8988T (cell line): ENCODE measurements around the gene TUBA8.
"Not testable (repeated sequence)": the region's sequence is repeated elsewhere in the genome, so short reads cannot be mapped to it uniquely, and the experiment has no call there.

Experiments used
- DNase-seq: peaks from one replicate; pipeline ENCODE4 v3.0.0; 2011

TUBA8 gene

DNA sequence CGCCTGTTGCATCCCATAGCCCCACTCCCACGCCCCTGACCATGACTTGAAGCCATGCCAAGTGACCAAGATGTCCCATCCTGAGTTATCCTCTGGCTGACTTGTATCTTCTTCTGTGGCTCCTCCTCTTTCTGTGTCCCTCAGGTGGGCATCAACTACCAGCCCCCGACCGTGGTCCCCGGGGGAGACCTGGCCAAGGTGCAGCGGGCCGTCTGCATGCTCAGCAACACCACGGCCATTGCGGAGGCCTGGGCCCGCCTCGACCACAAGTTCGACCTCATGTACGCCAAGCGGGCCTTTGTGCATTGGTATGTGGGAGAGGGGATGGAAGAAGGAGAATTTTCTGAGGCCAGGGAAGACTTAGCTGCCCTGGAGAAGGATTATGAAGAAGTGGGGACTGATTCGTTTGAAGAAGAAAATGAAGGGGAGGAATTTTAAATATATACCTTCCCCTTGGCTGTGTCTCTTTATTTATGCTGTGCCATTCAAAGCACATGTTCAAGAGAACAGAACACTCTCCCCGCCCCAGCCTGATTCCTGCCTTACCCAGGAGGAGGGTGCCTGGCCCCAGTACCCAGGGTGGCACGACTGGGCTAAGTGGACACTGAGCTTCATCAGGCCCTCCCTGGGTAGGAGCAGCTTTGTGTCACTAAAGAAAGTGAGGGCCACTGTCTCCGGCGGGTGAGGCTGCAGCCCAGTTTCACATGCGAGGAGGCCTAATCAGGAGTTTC lies 20.3 kb downstream of the TUBA8 start:
- no peak for DNase-seq

DNA sequence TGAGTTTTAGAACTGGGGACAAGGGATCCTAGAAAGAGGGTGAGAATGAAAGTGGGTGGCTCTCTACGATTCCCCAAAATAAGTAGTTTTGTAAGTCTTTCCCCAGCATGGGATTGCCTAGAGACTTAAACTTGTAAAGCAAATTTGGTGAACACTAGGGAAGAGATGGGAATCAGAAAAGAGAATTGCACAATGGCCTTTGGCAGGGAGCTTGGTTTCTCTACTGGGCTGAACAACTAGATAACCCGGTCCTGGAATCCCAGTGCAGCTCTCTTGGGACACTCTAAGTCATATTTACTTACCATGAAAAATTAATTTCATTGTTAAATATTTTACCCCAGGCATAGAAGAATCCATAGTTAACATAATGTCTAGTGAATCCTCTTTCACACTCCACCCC lies 22.8 kb downstream of the TUBA8 start:
- DNase-seq: no peak

DNA sequence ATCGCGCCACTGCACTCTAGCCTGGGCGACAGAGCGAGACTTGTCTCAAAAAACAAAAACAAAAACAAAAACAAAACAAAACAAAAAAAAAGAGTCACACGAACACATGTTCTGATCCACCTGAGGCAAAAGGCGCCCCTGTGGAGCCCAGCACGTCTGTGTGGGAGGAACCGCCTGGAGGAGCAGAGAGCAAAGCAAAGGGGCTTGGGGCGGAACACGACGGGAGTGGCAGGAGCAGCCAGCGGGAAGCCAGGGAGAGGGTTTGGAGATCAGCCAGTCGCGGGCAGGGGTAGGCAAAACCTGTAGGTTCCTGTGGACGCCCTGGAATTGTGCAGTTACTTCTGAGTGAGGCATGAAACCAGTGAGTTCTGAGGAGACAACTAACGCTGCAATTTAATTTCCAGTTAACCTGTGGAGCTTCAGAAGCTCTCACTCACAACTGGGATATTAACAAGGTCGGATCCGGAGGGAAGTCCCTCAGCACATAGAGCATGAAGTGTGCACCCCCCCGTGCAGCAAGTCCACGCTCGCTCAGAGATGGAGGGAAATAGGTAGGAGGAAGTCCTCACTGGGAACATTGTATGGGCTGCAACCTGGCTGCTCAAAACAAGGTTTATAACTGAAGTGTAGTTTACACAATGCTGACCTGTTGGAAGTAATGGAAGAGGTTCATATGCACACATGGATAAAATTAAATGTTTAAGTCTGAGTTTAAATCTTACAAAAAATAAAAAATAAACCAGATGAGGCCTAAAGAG lies 26.1 kb downstream of the TUBA8 start:
- DNase-seq: no peak

DNA sequence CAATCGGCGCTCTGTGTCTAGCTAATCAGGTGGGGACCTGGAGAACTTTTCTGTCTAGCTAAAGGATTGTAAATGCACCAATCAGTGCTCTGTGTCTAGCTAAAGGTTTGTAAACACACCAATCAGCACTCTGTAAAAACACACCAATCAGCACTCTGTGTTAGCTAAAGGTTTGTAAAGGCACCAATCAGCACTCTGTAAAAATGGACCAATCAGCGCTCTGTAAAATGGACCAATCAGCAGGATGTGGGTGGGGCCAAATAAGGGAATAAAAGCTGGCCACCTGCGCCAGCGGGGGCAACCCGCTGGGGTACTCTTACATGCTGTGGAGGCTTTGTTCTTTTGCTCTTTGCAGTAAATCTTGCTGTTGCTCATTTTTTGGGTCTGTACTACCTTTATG lies 30.4 kb downstream of the TUBA8 start:
- DNase-seq: not testable (repeated sequence)

DNA sequence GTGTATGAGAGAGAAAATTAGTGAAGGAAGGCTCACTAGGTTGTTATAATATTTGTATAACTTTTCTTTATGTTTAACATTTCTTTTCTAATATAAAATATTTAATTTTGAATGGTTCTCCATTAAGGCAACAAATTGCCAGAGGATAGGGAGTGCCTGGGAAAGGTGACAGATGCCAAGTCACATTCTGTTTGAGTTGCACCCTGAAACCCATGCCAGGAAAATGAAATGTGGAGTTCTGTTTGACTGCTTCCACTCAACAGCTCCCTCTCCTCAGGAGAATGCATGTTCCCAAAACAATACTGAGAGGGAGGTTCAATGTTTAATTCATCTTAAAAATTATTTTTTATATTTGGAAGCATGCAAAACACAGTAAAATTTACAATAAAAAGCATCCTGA lies 33.5 kb downstream of the TUBA8 start:
- no peak for DNase-seq

DNA sequence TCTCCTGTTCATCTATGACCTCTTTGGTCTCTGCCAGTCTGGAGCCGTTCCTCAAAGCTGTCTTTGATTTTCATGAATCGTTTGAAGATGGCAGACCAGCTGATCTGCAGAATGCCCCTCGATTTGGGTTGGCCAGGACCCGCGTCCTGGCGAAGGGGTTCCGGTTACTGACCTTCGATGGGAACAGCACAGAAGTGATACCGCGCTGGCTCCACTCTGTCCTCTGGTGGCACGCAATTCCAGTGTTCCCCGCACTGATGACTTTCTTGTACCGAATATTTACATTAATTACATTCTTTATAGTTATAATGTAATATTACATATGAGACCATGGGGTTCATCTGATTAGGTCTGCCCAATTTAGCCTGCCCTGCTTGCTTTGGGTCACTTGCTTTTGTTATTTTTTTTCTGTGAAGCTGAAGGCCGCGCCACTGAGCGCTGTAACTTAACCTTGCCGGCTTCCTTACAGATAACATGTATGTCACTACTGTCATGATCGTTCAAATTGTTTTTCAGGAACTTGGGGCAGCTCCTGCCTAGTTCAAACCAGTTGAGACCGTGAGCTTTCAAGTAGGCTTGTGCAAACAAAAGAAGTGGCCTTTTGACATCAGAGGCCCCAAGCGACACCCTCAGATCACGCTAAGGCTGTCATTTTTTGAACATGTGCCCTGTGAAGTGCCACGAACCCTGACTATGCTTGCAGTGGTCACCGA lies 35.2 kb downstream of the TUBA8 start:
- DNase-seq: no peak

DNA sequence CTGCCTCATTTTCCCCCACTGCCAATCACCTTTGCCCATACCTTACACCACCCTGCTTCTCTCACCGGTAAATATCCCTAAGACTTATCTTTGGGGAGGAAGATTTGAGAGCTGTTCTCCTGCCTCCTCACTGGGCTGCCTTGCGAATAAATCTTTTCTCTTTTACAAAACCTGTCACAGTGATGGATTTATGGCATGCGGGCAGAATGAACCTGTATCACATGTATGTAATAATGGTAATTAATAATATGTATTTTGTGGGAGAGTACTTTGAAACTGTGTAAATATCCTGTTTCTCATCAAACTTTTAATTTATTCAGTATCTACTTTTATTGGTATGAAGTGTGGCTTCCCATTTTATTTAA lies 35.8 kb downstream of the TUBA8 start:
- no peak for DNase-seq

DNA sequence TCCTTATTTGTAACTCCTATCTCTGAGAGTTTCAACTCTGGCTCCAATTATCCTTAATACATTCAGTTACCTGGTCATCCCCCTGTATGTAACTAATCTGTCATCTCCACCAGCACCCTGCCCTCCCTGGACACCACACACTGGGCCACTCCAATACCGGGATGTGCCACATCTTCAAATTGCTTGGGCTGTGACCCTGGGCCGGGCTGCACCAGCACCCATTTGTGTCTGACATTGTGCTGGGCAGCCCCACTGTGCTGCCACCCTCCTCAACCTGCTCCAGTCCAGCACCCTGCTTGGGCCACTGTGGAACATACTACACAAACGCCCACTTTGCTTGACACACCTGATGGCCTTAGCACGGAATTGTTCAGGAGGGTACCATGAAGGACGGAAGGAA lies 37.2 kb downstream of the TUBA8 start:
- DNase-seq: no peak

DNA sequence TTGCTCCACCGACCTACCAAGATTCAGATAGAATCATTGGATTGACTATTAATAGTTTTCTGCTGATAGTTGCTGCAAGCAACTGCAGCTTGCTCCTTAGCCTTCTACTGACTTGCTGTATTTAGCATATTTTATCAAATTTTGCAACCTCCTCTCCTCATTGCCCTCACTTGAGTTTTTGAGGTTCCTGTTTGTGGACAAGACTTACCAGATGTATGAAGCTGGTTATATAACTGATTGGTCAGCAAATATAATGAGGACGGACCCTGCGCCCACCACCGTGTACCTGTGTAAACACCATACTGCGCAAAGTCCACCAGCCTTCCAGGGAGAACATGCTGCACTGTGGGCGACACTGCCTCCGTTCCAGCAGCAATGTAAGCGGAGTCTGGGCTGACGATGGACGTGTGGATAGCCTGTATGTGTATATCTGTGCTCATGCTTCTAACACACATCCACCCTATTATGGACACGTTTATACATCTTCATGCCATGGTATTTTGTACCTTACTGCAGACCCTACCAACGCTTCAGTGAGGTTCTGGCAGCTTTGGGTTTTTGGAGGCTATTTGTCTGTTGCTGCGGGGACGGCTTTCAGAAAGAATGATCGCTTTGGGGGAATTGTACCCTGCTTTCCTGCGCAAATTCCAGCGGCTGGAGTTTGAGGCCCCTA lies 37.8 kb downstream of the TUBA8 start:
- DNase-seq: no peak

DNA sequence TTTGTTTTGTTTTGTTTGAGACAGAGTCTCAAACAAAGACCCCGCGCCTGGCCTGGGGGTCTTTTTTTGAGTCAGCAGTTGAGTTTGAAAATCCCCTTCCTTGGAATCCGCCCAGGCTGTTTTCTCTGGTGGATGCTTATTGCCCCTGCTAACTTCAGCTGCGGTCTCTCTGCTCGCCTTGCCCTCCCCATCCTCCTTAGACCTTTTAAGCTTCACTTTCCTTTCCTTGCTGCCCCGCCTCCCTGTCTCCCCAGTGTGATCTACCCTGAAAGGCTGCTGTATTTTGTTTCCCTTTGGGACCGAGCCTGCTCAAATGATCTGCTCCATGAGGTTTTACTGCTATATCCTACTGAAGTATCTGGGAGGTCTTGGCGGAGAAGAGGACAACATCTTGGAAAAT lies 41.9 kb downstream of the TUBA8 start:
- DNase-seq: peak; percentile 29

DNA sequence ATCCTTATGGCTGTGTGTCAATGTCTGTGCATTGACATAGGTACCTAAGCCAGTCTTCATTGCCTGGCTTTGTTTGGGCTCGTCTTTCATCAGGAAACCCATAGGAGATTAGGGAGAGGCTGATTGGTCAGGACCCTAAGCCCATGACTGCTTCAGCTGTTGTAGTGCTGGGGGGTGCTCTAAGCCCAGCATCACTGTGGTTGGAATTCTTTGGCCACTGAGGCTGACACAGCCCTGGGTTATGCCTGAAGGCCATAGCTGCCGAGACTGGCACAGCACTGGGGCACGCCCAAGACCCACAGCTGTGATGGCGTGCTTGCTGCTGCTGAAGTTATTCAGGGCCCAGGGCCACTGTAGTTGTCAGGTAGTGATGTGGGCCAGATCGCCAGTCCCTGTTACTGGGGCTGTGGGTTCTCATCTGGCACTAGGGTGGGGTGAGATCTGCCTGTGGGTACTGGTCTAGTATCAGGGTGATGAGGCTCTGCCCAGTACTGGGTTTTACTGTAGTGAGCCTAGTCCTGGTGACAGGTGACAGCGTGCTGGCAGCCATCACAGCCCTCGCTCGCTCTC lies 44.3 kb downstream of the TUBA8 start:
- no peak for DNase-seq

DNA sequence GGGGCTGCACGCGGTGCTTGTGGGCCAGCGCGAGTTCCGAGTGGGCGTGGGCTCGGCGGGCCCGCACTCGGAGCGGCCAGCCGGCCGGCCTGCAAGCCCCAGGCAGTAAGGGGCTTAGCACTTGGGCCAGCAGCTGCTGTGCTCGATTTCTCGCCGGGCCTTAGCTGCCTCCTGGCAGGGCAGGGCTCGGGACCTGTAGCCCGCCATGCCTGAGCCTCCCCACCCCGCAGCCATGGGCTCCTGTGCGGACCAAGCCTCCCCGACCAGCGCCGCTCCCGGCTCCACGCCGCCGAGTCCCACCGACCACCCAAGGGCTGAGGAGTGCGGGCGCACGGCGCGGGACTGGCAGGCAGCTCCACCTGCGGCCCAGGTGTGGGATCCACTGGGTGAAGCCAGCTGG lies 44.9 kb downstream of the TUBA8 start:
- DNase-seq: not testable (repeated sequence)

DNA sequence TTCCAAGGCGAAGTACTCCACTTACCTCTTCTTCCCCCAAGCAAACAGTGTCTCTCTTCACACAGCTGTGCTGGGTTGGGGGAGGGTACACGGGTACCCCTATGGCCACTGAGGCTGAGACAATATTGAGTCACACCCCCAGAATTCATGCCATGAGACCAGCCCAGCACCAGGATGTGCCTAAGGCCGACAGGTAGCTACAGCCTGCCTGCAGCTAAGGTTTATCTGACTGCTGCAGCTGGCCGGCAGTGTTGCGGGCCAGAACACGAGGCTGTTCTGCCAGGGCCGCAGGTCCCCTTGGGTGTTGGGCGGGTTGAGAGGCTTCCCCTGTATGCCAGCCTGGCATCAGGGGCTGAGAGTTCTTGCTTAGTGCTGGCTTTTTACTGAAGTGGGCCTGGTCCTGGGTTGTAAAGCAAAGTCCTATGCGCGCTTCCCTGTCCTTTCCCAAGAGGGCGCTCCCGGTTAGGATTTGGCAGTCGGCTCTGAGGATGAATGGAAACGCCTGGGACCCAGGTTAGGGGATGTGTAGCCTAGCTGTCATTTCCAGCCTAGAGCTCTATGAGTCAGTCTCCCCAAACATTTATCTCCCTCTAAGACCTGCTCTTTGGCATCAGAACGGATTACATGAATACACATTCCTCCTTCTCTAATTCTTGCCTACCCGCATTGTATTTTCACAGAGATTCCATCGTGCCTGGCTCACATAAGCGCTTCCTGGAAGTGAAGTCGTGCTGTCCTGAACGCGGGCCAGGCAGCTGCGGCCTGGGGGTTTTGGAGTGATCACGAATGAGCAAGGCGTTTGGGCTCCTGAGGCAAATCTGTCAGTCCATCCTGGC lies 46.5 kb downstream of the TUBA8 start:
- peak; percentile 84 for DNase-seq

DNA sequence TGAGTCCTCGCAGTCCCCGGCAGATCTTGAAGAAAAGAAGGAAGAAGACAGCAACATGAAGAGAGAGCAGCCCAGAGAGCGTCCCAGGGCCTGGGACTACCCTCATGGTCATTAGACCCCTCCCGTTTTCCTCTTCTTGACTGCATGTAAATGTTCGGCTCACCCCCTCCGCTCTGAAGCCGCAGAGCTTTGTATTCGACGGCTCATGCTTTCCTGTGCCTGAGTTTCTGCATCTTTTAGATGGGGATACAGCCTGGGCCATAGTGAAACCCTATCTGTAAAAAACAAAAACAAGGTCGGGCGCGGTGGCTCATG lies 47.1 kb downstream of the TUBA8 start:
- no peak for DNase-seq

DNA sequence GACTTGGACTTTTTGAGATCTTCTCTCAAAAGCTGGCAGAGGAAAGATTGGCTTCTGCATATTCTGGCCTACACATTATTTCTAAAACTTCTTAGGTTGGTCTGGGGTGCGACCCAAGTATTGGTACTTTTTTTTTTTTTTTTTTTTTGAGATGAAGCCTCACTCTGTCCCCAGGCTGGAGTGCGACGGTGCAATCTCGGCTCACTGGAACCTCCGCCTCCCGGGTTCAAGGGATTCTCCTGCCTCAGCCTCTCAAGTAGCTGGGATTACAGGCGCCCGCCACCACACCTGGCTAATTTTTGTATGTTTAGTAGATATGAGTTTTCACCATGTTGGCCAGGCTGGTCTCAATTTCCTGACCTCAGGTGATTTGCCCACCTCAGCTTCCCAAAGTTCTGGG lies 50.0 kb downstream of the TUBA8 start:
- DNase-seq: not testable (repeated sequence)

DNA sequence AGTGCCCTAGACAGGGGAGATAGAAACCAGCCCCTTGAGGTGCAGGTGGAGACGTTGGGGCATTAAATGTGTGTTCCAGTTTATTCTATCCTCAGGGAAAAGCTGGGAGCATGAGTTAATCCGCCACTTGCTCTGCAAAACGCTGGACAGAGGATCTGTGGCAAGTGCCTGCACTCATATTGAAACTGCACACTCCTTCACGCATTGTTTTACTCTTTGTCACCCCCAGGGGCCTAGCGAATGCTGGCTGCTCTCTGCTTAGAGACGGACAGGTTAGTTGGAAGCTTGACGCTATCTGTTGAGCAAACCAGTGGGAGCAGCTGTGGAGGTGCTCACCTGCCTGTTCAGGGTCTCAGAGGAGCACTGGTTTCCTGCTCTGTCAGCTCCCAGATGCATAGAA lies 53.2 kb downstream of the TUBA8 start:
- not testable (repeated sequence) for DNase-seq

DNA sequence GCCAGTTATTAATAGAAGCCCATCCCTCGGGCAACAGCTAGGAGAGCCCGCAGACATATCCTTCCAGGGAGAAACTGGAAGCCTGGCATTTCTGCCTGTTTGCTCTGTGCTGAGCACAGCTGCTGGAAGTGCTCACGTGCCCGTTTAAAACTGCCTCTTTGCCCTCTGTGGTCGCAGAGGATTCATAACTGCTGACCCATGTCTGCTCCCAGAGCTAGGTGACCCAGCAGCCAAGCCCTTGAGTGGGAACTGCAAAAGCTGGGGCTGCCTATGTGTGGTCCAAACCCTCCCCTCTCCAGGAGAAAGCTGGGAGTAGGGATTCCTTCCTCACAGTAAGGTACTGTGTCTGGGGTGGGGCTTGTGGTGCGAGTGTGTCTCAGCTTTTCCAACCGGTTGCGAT lies 54.0 kb downstream of the TUBA8 start:
- DNase-seq: not testable (repeated sequence)

DNA sequence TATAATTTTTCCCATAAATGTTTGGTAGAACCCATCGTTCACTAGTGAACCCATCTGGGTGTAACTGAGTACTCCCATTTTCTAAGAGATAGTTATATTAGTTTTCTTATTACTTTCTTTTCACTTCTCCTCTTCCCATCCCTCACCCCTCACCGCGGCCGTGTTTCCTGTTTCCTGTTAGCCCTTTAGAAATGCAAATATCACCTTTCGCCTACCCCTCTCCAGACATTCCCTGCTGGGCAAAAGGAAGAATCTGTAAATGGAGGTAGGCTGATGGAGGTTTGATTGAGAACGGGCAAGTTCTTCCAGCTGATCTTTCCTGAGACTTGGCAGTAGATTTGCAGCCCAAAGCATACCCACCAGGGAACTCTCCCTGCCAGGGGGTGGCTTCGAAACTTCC lies 54.7 kb downstream of the TUBA8 start:
- not testable (repeated sequence) for DNase-seq

DNA sequence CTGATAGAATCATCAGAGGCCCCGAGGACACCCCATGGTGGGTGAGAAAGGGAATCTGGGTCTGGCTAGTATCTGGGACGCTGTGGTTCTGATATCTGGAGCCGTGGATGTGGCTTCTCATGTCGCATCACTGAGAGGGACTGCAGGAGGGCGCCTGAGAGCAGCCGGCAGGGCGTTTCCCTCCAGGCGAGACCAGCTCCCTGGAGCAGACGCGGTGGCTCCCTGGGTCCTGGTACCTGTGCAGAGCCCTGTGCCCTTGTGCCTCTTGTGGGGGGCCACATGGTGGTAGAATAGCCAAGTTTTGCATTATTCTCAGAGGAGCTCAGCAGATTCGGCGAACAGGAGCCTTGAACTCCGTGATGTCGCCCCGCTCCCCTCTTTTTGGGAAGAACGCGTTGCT lies 59.7 kb downstream of the TUBA8 start:
- not testable (repeated sequence) for DNase-seq

DNA sequence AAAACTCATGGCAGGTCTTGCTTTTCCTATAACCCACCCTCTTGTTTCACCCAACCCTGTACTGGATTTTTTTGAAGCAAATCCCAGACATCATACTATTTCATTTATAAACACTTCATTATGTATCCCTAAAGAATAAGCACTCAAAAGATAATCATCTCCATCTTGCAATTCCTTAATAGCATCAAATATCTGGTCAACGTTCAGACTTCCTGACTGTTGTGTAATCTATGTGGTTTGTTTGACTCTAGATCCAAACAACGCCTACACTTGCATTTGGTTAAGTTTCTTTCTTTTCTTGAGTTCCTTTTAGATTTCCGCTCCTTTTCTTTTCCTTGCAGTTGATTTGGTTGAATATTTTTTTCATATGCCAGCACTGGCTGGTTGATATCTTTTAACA lies 61.6 kb downstream of the TUBA8 start:
- DNase-seq: not testable (repeated sequence)

DNA sequence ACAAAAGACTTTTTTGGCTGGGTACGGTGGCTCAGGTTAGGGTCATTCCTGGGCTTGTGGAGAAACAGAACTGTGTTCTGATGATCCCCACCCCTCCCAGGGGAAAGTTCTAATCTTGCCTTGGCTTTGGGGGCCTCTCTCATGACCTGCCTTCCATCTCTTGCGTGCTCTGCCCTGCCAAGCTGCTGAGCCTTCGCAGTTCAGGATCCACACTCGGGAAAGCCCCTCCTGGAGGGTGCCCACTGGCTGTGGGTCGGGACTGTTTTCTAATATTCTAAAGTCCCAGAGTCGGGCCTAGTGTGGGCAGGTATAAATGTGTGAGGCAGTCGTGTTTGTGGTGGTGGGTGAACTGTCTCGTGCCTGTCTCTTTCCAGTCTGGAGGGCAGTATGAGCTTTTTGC lies 62.2 kb downstream of the TUBA8 start:
- DNase-seq: not testable (repeated sequence)

DNA sequence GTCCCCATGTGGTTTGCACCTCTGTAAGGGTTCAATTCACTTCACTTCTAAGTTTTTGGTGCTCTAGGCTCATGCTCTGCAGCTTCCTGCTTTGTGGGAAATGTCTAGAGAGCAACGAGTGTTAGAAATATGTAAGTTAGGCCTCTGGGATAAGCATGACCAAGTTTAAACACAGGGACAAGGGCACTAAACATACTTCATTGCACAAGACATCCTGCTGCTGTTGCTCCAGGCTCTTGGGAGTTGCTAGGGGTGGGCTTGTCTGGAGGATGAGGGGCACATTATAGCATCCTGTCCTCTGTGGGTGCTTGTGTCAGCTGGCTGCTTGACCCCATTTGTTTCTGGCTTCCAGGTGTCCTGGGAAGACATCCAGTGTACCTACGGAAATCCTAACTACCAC lies 62.8 kb downstream of the TUBA8 start:
- DNase-seq: not testable (repeated sequence)
